GDM1 (cell line): ENCODE measurements around the gene FBLL1.
"Not testable (repeated sequence)": the region's sequence is repeated elsewhere in the genome, so short reads cannot be mapped to it uniquely, and the experiment has no call there.

Experiments used
- DNase-seq: peaks from one replicate; lab custom pipeline; 2025; lab: John Stamatoyannopoulos, UW

Gene FBLL1

DNA sequence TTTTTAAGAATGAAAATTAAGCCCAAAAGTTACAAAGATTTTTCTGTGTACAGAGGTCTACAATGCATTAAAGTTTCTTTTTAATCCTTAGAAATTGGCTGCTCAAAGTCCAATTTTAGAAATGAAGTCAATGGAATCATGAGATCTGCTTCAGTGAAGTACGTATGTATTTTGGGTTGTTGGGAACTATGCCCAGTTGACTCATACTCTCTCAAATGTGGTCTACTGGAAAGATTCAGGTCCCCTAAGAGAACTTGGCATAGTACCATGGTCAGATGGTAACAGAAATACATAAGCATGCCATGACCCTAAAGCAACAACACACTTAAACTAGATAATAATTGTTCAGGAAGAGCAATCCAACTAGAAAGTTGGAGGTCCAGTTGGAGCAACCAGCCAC is 23.0 kb downstream of the FBLL1 start:
- no peak for DNase-seq

DNA sequence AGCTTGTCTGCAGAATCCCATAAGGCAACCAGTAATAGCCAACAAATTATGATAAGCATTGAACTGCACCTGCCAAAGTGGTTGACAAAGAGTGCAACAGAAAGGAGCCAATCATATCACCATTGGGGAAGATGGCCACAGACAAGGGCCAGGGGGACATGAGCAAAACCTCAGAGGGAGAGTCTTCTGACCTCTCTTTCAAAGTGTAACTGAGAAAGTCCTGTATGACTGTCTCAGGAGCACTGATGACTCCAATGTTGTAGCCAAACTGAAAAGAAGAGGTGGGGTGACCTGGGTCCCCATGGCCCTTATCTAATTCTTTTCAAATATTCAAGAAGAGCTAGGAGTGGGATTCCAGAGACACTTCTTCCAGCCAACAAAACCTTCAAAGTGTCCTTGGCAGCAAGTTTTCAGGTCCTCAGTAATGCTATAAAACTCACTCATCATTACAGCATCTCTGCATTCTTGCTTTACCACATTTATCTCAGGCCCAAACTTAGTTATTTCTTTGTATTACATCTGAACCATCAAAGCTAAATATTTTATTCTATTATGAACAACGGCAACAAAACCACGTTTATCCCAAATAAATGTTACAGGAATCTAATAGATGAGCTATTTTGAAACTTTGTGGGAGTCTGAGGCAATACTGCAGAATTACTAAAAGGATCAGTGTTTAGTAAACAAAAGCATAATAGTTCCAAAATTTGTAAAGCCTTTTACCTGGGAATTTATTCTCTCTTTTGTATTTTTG is 24.4 kb downstream of the FBLL1 start:
- no peak for DNase-seq

DNA sequence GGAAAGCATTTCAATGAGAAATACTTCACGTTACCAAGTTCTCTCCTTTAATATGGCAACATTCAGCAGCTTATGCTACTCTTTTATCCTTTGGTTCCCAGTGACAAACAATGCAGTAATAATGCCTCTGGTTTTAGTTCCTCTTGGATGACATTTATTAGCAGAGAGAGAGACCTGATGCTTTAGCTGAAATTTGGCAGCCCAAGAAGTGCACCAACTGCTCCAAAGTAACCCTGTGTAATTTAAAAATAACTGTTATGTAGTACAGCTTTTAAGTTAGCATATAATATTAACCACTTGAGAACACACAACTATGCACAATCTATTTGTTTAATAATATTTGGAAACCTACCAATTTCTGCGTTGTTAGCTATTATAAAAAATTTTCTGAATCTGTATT is 28.3 kb downstream of the FBLL1 start:
- DNase-seq, result no peak

DNA sequence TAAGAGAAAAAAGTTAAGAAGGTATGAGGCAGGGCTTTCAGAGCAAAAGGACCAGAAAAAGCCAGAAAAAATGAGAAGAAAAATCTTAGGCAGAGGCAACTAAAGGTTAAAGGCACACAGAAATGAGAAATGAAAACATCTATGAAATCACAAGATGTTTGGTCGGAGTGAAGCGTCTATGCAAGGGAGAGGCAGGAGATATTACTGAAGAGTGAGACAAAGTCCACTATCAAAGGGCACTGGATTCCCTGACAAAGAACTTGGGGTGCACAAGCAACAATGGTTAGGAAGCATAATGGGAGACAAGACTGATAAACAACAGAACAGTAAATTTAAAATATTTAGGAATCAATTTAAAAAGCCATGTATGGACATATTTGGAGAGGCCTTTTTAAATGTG is 33.2 kb downstream of the FBLL1 start:
- no peak for DNase-seq

DNA sequence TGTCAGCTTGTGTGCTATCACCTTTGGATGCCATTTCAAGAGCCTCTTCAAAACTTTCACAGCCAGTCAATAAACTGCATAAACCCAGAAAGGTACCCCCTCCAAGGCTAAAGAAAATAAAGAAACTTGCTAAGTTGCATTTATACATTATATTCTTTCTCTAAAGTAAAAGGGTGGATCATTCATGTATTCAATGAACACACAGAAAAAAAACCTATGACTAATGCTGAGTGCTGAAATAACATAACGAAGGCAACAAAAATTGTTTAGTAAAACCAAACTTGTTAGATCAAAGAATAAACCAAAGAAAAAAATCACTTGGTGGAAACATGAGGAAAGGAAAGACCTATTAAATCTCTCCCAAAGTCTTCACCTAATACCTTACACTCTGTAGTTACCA is 34.9 kb downstream of the FBLL1 start:
- DNase-seq, result no peak

DNA sequence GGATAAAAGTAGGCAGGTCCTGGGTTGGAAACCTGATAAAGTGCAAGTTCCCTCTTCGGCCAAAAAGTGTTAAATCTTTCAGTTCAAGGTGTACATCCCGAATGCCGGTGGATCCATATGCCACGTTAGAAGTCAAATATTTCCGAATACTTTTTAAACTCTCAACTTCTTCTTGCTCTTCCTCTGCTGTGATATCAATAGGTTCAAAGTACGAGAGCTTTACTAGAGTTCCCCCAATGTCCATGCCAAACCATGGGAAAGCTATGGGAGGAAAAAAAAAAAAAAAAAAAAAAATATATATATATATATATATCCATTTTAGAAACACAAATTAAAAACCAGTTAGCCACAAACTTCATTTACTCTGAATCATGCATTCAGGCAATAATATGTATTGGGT is 39.6 kb downstream of the FBLL1 start:
- DNase-seq, result no peak

DNA sequence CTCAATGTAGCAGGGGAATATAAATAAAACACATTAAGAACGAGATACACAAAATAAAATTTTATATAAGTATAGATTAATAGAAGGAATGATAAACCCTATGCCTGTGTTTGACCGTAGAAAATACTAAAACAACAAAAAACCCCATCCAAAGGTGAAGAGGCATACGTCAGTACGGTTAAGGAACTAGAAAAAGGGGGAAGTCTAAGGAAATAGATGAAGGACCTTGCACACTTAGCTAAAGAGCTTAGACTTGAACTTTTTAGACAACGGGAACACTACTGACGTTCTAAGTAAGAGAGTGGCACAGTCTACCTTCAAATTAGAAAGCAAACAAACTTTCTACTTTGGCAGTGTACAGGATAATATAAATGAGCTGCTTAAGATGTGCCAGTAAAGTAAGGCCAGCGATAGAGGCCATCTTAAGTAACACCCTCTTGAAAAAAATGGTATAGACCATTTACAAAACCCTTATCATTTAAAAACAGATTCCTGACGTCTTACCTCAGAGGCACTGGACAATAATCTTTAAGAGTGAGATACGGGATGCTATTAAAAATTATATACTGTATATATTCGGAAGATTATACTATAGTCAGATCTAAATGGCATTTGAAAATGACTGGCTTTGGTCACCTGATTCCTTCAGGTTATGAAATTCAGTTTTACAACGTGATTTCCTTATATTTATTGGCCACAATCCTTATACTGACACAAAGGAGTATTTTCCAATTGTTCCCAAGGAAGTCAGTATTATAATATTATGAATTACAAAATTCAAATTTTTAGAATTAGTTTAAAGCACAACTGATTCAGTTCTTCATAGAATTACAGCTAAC is 41.6 kb downstream of the FBLL1 start:
- DNase-seq, result no peak

DNA sequence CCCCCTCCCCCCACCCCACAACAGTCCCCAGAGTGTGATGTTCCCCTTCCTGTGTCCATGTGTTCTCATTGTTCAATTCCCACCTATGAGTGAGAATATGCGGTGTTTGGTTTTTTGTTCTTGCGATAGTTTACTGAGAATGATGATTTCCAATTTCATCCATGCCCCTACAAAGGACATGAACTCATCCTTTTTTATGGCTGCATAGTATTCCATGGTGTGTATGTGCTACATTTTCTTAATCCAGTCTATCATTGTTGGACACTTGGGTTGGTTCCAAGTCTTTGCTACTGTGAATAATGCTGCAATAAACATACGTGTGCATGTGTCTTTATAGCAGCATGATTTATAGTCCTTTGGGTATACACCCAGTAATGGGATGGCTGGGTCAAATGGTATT is 44.6 kb downstream of the FBLL1 start:
- DNase-seq, result not testable (repeated sequence)

DNA sequence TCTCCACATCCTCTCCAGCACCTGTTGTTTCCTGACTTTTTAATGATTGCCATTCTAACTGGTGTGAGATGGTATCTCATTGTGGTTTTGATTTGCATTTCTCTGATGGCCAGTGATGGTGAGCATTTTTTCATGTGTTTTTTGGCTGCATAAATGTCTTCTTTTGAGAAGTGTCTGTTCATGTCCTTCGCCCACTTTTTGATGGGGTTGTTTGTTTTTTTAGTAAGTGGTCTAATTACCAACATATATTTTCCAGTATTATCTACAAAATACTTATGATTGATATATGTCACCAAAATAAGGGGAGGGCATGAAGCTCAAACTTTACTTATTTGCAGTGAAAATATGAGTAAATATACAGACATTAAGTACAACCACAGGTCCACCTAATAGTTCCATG is 45.1 kb downstream of the FBLL1 start:
- not testable (repeated sequence) for DNase-seq

DNA sequence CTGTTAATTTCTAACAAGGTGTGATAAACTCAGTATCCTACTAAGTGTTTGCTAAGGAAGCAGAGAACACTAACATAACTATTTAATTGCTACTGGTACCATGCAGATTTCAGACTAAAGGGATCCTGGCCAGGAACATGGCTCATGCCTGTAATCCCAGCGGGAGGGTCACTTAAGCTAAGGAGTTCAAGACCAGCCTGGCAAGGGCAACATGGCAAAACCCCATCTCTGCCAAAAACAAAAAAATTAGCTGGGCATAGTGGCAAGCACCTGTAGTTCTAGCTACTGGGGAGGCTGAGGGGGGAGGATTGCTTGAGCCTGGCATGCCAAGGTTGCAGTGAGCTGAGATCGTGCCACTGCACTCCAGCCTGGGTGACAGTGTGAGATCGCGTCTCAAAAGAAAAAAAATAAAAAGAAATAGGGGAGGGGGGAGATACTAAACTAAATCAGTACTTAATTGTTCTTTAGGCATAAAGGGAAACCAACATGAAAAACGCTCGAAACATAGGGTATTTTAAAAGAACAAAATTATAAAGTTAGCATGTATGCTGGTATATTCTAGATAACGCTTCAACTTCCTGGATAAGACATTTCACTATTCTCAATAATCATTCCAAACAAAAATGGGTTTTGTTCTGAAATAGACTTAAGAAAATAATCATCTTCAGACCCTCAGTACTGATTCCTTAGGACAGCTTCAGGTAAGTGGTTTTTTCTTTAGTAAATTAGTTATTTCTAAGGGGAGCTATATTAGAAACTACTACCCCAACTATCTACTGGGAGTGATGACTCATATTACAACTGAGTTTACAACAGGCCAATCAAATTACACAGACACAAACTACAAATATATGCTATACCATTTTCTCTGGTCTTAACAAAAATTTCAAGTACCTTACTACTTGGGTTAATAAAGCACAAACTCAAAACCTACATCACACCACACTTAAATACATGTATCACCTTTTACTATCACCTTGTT is 46.6 kb downstream of the FBLL1 start:
- DNase-seq, result no peak

DNA sequence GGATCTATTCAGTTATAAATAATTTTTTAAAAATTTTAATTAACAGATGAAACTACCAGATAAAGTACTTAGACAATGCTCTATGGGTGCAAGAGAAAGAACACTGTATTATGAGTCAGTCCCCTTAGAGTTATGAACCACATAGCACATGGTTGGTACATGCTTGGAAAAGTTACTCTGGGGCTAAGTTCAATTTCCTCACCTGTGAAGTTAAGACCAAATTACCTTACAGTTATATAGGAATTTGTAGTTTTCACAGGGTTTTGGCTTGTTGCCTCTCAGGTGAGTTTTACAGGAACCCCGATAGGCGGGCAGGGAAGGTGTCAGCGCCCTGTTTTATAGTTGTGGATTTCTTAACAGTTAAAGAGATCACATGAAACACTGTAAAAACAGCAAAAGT is 48.9 kb downstream of the FBLL1 start:
- DNase-seq, result no peak

DNA sequence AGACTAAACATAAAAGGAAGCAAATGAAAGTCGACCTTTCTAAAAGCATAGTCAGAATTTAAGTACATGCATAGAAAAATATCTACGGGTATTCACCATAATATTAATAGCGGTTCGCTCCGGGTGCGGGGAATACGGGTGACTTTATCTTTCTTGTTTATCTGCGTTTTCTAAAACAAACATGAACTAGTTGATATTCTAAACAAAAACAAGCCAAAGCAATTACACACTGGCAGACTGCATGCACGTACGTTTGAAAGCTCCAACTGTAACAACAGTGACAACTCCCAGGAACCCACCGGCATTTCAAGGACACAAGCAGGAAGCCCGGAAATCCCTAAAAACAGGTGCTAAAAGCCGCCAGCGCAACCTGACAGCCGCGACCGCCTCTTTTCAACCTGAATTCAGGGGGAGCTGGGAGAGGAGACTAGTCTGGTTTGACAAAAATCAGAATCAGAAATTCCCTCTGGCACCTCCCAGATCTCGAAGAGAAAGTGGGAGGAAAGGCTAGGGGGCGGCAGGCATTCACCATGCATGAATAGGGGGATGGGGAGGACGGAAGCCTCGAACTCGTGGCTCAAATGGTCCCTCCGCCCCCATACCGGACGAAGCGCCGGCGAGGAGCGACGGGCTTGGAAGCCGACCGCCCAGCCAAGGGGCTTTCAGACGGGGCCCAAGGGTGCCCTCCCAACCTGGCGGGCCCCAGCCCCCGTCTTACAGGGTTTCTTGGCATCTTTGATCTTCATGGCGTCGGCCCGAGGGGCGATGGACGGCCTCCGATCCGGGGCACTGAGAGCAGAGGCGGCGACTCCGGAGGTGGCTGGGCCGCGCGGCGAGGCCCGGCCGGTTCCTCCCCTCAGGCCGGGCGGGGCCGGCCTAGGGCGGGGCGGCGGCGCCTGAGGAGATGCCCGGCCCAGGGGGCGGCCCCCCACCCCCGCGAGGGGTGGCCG is 49.7 kb downstream of the FBLL1 start, which contains the start of gene PANK3:
TSS of gene PANK3 (minus strand) at position 831 of the 950 bp plus-strand sequence. CDS start at position 746, 85 bp downstream.
- peak; percentile 73 for DNase-seq

DNA sequence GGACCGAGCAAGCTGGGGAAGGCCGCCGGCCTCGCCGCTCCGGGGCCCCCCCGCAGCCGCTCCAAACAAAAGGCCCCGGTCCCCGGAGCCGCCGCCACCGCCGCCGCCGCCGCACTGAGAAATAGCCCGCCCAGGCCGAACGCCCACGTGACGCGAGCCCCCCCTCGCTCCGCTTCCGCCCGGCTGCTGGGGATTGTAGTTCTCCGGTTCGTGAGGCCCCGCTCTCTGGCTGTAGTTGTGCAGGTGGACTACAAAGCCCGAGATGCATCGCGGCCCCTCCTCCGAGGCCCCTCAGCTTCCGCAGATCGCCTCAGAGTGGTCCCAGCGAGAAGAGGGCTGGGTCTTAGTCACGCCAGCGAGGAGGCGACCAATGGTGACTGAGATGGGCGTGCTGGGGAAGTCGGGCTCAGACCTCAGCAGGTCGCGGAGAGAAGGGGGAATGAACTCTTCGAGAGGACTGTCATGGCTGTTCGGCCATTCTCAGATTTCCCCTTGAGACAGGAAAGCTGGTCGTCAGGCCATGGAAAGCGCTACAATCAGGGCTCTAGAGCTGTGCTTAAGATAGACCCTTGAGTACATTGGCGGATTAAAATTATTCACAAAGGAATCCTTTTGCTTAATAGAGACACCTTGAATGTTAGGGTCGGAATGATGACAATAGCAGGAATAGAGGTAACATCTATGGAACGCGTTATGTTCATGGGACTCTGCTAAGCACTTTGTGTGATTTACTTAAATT is 50.6 kb downstream of the FBLL1 start:
- DNase-seq, result peak; percentile 98

DNA sequence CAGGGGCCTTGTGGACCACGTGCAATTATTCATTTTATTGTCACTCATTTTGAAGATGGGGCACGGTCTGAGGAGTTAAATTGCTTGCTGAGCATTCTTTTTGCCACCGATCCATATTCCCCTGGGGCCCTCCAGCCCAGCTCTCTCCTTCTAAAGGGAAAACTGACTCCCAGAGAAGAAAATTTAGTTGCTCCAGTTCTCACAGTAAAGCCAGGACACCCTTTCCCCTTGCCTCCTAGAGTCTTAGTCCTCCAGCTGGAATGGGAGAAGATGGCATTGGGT is 51.1 kb downstream of the FBLL1 start:
- DNase-seq, result no peak
